Measurements from ENCODE around the gene COL2A1. TPM values are rescaled to one million over a fixed set of nuclear protein-coding genes. Genes with fewer than 3 reads are reported as not detected.

COL2A1 gene
- total RNA-seq, 1 donor from 2014 or later: not detected

DNA sequence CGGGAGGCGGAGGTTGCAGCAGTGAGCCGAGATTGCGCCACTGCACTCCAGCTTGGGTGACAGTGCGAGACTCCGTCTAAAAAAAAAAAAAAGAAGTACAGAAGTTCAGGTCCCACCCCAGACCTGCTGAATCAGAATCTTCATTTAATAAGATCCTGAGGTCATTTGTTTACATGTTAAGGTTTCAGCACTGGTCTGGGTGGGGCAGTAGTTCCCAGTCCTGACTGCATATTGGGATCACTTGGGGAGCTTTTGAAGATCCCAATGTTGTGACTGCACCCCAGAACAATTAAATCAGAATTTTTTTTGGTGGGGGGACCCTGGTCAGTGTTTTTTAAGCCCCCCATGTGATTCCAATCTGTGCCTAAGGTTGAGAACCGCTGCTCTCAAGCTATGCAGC is 11.7 kb upstream of the COL2A1 start:
- intact Hi-C loops (cut with micrococcal nuclease): no loop called here

DNA sequence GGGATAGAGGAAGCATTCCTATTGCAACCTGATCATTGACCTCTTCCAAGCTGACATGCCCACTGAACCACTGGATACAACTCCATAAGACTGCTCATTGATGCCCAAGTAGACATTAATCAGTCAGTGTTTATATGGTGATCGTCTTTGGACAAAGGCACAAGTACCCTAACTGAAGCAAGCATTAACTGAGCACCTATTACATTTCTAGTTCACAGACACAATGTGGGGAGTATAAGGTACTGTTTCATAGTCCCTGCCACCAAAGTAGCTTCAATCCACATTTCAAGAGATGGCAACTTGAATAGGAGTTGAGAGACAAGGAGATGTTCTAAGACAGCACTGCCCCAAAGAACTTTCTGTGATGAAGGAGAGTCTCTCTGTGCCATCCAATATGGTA is 10.9 kb upstream of the COL2A1 start:
- intact Hi-C loops (cut with micrococcal nuclease): no loop called here

DNA sequence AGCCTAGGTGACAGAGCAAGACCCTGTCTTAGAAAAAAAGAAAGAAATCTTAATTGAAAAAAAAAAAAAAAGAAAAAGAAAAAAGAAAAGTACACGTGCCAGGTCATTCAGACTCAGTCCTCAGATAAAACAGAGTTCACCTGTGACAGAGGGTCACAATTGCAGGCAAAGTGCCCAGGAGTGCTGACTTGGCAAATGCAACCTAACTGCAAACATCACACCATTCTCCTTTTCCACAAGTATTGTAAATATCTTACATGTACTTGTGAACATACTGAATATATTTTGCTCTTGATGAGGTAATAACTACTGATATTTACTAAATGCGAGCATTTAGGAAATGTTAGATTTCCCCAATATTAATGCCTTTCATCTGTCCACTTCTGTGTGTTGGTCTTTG is 9.0 kb upstream of the COL2A1 start:
- intact Hi-C loops (cut with micrococcal nuclease): no loop called here

DNA sequence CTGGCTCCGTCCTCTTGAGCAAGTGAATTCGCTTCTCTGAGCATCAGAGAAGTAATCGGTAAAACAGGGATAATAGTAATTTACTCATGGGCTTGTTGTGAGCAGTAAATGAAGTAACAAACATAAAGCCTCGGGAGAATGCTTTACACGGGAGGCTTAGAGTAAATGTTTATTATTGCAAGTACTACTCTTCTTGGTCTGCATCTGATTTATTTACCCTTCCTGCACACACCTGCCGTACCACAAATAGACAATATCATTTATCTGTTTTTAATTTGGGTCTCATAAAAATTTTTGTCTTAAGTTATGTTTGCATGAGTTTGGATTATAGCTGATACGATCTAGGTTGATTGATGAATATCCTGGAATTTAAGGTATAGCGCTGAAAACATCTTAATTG is 7.8 kb upstream of the COL2A1 start:
- intact Hi-C loops (cut with micrococcal nuclease): no loop called here

DNA sequence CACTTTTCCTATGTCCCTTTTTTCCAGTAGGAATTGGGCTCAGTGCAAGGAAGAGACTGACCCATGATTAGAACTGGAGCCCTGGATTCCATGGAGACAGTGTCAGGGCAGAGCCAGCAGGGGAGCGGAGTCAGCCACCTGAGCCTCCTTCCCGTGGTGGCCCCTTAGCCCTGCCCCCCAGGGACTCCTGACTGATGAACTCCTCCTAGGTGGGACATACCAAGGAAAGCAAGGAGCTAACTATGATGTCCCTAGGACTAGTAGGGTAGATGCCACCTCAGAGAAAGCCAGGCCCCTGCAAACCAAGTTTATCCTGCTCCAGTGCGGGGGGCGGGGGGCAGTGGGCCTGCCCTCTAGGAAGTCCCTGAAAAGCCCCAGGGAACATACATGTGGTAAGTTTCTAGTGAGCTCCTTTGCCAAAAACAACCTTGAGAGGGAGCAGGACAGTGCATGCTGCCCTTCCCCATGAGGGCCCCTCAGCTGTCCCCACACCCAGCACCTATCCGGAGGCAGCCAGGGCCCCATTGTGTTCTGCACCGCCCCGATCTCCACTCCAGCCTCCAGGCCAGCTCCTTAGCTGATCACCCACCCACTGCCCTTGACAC is 6.2 kb upstream of the COL2A1 start:
- intact Hi-C loops (cut with micrococcal nuclease): no loop called here

DNA sequence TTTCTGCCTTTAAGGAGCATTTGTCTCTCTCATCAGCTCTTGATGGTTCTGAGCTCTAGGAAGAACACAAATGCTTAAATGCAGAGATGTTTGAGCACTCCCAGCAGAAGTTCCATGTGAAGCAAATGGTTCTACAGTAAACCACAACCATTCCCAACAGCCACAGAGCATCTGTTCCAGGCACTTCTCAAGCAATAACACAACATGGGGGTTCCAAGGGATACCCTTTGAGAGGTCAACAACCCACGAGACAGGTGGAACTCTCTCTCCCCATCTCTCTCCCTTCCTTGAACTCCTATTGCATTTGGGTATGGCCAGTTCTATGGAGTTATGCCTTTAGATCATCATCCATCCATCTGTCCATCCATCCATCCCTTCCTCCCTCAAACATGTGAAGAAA is 5.2 kb upstream of the COL2A1 start:
- intact Hi-C loops (cut with micrococcal nuclease): no loop called here

DNA sequence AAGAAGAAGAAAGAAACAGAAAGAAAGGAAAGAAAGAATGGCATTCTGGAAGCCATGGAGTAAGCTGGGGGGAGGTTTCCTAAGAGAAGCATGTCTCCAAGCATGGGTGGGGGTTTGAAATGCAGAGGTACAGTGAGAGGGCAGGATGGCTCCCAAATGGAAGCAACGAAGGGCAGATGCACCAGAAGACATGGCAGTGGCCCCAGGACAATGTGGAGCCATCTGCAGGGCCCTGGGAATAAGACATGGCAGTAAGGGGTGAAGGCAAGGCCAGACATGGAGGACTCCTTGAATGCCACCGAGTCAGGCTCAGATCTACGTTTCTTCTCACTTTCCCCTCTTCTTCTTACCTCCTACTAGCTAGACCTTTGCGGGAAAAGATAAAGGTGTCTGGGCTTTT is 4.7 kb upstream of the COL2A1 start:
- intact Hi-C loops (cut with micrococcal nuclease): no loop called here

DNA sequence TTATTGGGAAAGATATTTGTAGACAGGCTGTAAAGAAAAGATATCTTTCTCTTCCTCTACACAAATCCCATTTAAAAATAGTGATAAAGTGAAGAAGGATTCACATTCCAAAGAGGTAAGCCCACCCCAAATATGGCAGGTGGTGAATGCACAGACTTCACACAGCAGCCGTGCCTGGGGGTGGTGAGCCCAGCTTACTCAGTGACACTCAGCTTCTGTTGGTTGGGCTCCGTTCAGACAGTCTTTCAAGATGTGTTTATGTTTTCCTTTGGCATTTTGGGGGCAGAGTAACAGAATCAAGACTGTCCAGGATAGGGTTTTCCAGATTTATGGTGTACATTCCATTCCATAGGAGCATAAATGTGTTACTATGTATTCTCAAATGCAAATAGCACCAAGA is 4.1 kb upstream of the COL2A1 start:
- intact Hi-C loops (cut with micrococcal nuclease): no loop called here

DNA sequence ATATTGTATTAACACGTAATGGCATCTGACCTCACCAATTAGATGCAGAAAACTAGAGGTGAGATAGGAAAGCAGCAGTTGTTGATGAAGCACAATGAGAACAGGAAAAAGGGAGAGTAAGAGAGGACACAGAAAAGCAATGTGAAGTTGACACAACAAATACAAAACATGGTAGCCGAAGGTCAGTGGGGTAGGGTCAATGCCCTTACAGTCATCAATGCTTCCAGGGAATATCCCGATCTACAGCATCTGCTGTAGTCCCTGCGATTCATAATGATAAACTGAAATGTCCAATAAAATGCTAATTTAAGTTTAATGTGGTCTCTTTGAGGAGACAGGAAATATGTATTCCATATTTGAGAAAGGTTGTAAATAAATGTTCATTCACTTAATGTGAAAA is 2.9 kb upstream of the COL2A1 start:
- intact Hi-C loops (cut with micrococcal nuclease): no loop called here

DNA sequence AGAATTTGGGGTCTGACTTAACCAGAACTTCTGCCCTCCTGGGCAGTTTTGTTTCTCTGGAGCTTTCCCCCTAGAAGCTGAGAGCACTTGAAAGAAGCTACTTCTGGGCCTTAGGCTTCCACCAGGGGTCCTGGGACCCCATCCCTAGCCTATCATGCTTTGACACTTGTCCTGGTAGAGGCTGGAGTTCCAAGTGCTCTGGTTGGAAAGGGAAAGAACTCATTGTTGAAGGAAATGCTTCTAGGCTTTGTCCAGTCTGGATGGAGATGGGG is 1.4 kb upstream of the COL2A1 start:
- intact Hi-C loops (cut with micrococcal nuclease): no loop called here

DNA sequence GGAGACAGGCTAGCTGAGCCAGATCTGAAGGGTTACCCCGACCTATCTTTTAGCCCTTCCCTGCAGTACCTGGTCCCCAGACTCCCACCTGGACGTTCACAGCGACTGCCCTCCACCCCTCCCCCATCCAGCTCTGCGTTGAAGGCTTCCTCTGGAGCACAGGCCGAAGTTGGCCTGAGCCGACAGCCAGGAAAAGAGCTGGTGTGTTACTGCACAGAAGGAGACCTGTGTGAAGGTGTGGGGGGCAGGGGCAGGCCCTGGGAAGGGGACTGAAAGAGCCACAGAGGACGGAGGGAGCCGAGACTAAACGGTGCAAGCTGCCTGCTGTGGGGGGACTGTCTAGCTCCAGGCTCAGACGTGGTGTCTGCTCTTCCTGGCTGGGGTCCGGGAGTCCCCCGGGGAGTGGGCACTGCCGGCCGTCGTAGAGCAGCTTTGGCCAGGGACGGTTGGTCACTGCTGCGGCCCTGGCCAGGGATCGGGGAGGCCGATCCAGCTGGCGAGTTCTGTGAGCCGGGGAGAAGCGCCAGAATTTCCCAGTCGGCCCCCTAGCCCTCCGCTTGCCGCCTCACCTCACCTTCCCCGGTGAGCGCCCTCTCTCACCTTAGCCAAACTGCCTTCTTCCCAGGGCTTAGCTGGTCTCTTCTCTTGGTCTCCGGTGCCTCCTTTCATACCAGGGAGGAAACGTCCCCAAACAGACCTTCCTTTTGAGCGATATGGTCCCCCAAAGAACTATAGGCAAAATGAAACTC is 899 bp upstream of the COL2A1 start:
- intact Hi-C loops (cut with micrococcal nuclease): no loop called here

DNA sequence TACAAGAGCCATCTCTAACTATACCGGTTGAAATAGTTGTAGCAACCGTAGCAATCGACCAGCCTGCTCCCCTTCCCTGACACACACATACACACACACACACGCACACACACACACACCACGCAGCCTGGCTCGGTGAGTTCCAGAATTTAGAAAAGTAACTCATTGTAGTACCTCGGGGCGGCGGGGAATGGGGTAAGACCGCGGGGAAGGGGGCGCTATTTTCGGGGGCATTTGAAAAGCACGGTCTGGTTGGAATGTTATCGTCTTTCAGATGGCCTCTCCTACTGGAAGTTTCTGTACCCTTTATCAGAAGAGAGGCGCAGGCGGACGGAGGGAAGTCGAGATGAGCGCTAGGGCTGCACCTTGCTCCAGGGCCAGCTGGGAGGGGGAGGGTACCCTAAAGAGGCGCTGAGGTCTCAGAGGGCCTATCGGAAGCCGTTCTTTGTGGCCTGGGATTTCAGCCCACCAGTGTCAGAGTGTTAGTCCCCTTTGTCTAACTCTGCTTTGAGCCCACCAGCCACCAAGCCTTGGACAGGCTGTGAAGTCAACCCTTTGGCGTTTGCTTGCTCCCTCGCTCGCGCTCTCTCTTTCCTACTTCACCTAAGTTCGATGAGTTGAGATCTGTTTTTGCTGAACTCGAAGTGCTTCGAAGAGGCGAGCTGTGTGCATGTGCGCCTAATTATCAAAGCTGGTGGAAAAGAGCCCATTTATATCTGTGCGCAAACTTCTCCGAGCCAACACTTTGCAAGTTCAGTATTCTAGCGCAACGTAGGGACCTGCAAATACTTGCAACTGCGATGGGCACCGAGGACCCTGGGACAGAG is 837 bp downstream of the COL2A1 start:
- intact Hi-C loops (cut with micrococcal nuclease): loop anchor here (5.0 kb wide), 4 partner anchors 104 to 974 kb away; partner anchors contain the start of genes SENP1 and WNT1

DNA sequence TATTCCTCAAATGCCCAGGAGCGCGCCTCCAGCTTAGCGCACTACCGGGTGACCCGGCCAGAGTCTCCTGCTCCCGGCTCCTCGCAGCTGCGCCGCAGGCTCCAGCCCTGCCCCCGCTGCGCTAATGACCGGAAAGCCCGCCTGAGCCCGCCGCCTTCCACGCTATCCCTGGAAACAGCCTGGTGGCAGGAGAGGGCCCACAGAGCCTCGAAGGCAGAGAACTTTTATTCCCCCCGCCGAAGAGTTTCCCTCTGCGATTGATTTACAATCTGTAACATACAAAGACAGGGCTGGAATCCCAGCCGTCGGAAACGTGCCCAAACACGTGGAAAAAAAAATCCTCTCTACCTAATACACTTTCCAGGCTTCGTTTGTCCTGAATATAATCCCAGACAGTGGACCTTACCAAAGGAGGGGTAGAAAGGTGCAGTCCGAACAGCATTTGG is 1.5 kb downstream of the COL2A1 start:
- intact Hi-C loops (cut with micrococcal nuclease): loop anchor here (5.0 kb wide), 4 partner anchors 105 to 975 kb away; partner anchors contain the start of genes SENP1 and WNT1

DNA sequence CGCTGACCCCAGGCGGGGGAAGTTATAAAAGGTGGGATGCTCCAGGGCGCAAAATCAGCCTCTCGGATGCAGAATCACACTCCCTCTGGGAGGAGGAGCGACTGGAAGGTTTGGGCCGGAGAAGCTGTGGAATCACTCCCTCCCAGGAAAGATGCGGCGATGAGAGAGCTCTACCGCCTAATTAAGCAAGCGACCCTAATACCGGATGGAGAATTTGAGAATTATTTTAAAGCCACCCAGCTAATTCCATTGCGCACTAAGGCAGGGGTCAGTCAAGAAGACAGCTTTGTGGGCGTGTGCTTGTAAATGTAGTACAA is 1.9 kb downstream of the COL2A1 start:
- intact Hi-C loops (cut with micrococcal nuclease): loop anchor here (5.0 kb wide), 4 partner anchors 105 to 975 kb away; partner anchors contain the start of genes SENP1 and WNT1

DNA sequence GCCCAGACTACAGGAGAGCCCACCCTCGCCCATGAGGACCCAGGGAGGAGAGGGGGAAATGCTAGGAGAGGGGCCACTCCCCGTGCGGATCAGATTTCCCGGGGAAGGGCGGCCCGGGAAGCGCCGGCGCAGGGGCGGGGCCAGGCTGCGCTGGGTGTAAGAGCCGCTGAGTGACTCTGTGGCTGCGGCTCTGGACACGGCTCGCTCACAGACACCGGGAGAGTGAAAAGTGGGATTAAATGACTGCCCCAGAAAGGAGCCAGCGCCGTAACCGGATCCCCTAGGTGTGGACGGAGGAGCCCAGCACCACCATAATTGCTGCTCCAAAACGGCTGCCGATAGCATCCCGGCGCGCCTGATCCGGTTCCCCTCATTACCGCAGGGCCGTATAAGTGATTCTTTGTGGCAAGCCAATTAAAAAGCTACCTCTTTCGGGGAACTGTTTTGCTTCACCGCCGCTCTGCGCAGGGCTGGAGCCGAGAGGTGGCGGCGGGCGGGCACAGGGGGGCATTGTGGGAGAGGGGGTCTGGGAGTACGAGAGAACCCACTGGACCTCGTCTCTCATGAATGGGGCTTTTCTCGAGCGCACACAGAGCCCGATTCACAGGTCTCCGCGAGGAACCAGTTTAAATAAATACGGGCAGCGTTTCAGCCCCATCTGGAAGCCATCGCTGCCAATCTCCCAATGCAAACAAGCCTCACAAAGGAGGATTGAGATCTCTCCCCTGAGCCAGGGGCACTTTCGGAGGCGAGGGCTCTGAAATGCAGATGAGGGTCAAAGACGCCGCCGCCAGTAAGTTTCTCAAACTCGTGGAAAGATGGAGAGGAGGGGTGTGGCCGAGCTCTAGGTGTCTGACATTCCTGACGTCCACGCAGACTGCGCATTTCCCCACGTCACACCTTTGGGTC is 2.5 kb downstream of the COL2A1 start:
- intact Hi-C loops (cut with micrococcal nuclease): loop anchor here (5.0 kb wide), 4 partner anchors 106 to 976 kb away; partner anchors contain the start of genes SENP1 and WNT1

DNA sequence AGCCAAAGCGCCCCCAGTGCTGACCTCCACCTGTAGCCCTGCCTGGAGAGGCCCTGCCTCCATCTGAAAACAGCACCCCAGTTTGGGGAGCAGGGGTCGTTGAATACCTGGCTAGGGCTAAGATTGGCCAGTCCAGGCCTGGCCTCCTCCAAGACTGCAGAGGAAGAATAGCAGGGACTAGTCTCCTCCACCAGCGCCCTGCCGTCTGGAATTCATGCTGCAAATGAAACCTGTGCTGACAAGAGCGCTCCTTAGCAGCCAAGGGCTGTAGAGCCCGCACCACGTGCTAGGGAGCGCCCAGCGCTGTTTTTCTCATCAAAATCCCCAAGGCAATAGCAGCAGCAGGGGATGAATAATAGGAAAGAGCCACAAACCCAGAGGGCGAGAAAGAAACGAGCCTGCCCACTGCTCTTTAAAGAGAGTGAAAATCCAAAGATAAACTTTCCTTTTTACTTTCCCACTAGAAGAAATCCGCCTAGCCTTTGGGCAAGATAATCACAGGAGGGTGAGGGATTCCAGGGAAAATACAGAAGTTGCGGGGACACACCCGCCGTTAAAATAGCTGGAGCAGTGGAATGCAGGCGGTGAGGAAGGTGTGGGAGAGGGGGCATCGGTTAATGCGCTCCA is 3.3 kb downstream of the COL2A1 start:
- intact Hi-C loops (cut with micrococcal nuclease): loop anchor here (5.0 kb wide), 4 partner anchors 106 to 976 kb away; partner anchors contain the start of genes SENP1 and WNT1

DNA sequence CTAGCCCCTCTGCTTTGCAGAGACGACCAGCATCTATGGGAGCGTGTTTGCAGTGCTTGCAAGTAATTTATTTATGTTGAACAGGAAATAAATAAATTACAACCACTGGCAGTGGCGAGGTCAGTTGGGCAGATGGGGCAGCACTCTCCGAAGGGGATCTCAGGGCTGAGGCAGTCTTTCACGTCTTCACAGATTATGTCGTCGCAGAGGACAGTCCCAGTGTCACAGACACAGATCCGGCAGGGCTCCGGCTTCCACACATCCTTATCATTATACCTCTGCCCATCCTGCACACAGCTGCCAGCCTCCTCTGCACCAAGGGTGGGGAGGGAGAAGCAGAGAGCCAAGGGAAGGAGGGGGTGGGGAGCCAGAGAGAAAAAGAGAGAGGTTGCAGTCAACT is 4.5 kb downstream of the COL2A1 start:
- intact Hi-C loops (cut with micrococcal nuclease): loop anchor here (5.0 kb wide), 4 partner anchors 107 to 977 kb away; partner anchors contain the start of genes SENP1 and WNT1

DNA sequence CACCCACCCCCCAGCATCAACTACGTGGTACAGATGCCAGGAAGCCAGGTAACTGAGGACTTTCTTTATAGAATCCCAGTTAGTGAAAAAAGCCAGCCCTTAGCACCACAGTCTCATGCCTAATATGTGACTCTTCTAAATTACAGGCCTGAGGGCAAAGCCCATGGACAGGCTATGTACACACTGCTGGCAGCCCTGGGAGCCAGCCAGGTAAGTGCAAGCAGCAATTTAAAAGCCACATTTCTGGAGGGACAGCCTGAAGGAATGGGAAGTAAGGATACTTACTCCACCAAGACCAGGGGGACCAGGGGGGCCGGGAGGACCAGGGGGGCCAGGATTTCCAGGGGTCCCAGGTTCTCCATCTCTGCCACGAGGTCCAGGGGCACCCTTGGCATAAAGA is 7.0 kb downstream of the COL2A1 start:
- intact Hi-C loops (cut with micrococcal nuclease): no loop called here

DNA sequence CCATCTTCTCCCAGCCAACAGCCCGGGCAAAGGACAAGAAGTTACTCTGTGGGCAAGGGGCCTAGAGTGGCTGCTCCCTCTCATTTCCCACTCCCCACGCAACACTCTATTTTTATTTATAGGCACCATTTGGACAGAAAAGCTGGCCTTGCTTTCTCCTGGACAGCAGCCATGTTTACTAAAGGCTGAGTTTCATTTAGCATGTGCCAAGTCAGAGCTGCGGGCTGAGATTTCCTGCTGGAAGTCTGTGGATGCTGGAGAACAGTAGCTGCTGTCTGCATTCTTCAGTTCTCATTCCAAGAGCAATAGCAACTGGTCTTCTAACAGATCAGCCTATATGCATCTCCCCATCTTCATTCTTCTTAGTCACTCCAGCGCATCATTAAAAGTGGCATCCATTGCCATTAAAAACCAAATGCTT is 8.3 kb downstream of the COL2A1 start:
- intact Hi-C loops (cut with micrococcal nuclease): no loop called here

DNA sequence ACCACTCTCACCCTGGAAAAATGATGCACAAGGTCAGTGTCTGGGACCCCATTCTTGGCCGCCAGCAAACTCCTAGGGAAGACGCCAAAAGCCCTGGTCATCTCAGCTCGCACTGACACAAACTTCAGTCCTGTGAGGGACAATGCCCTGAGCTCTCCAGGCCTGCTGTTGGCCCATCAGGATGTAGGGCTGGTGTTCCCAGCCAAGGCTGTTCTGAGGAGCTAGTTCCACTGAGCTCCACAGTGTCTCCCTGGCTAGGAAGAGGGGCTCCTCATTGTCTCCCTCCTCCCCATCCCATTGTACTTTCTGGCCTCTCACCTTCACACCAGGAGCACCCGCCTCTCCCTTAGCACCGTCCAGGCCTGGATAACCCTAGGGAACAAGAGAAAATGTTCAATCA is 10.8 kb downstream of the COL2A1 start:
- intact Hi-C loops (cut with micrococcal nuclease): no loop called here

DNA sequence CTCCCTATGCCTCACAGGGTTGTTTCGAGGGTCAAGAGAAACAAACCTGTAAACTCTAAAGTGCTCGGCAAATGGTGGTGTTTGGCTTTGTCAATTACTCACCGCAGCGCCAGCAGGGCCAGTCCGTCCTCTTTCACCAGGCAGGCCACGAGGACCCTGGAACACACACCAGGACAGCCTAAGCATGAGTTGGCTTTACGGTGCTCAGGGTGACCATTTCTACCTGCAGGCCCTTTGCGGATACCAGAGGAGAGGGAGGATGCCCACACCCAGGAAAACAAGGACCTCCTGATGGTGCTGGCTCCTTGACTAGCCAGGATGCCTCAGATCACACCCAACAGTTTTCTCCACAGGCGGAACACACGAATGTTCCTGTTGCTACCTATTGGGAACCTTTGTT is 11.5 kb downstream of the COL2A1 start:
- intact Hi-C loops (cut with micrococcal nuclease): no loop called here
